ENCODE measurements around the gene CACNA2D3.

- TF ChIP-seq CTCF (IDR thresholded peaks at IDR 0.05) (no peak), EZH2phosphoT487 (IDR thresholded peaks at IDR 0.05) (no peak)
These were observed 614.1 kb downstream of the CACNA2D3 start for GRCh38 chr3:54736459-54736858.
